ENCODE data around the gene AP4S1.
"Not testable (repeated sequence)": the region's sequence is repeated elsewhere in the genome, so short reads cannot be mapped to it uniquely, and the experiment has no call there.

The AP4S1 gene

DNA sequence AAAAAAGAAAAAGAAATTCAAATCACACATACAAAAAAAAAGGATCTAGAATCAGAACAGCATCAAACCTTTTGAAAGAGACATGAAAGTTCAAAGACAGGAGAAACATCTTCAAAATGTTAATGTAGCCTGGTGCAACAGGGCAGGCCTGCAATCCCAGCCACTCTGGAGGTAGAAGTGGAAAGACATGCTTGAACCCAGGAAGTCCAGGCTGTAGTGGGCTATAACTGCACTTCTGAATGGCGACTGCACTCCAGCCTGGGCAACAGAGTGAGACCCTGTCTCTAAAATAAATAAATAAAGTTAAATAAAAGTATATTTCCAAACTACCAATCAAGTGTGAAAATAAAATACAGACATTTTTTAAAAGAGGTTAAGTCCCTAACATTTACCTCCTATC lies 18.7 kb upstream of the AP4S1 start:
- no peak for DNase-seq (ENCODE audit: low read depth)

DNA sequence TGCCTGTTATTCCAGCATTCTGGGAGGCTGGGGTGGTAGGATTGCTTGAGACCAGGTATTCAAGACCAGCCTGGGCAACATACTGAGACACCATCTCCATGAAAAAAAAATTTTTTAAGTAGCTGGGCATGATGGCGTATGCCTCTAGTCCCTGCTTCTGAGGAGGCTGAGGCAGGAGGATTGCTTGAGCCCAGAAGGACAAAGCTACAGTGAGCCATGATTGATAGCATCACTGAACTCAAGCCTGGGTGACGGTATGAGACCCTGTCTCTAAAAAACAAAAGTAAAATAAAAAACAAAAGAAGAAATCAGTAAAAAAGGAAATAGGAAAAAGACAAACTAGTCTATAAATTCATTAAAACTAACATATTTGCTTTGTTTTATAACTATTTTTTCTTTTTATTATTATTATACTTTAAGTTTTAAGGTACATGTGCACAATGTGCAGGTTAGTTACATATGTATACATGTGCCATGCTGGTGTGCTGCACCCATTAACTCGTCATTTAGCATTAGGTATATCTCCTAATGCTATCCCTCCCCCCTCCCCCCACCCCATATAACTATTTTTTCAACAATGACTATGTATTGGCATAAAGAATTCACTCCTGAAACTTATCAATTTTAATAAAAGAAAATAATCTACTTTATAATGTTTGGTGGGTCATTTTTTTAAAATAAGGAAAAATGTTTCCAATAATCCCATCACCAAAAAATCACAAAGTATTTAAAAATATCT lies 15.4 kb upstream of the AP4S1 start:
- DNase-seq (ENCODE audit: low read depth), result no peak

DNA sequence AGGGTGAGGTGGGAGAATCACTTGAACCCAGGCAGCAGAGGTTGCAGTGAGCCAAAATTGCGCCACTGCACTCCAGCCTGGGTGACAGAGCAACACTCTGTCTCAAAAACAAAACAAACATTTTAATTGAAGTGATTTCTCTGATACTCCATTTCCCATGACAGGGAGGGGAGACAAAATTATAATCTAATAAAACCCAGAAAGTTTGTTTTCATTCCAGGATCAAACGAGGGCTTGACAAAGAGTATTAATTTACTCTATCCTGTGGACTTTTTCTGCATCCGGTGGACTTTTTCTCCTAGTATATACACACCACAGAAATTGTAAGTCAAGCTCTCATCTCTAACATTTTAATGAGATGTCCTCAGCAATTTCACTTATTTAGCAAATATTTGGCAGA lies 14.5 kb upstream of the AP4S1 start:
- DNase-seq (ENCODE audit: low read depth), result no peak

DNA sequence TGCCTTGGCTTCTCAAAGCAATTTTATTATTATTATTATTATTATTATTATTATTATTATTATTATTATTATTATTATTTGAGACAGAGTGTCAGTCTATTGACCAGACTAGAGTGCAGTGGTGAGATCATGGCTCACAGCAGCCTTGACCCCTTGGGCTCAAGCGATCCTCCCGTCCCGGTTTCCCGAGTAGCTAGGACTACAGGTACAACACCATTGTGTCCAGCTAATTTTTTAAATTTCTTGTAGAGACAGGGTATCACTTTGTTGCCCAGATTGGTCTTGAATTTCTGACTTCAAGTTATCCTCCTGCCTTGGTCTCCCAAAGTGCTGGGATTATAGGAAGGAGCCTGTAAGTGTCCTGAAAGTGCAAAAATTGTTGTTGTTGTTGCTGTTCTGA lies 11.6 kb upstream of the AP4S1 start:
- DNase-seq (ENCODE audit: low read depth), result no peak

DNA sequence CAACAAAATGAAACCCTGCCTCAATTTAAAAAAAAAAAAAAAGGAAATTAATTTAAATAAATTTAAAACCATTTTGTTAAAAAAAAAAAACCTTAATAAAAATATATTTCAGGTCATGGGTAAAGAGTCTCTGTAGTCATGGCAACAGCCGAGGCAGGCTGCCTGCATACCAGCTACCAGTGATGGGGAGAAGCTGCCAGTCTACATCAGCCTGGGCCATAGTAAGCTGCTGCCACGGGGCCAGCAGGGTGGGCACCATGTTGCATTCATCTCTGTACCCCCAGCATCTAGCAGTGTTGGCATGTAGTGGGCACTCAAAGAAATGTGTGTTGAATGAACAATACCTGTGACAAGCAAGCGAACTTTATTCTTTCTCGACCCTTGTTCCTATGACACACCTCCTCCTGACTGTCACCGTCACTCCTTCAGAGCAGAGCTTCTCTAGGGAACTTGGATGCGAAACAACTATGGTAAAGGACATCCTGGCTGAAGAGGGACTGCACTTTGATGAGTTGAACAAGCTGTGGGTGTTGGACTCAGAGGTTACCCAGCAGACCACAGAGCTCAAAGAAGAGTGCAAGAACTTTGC lies 7.3 kb upstream of the AP4S1 start:
- no peak for DNase-seq (ENCODE audit: low read depth)

DNA sequence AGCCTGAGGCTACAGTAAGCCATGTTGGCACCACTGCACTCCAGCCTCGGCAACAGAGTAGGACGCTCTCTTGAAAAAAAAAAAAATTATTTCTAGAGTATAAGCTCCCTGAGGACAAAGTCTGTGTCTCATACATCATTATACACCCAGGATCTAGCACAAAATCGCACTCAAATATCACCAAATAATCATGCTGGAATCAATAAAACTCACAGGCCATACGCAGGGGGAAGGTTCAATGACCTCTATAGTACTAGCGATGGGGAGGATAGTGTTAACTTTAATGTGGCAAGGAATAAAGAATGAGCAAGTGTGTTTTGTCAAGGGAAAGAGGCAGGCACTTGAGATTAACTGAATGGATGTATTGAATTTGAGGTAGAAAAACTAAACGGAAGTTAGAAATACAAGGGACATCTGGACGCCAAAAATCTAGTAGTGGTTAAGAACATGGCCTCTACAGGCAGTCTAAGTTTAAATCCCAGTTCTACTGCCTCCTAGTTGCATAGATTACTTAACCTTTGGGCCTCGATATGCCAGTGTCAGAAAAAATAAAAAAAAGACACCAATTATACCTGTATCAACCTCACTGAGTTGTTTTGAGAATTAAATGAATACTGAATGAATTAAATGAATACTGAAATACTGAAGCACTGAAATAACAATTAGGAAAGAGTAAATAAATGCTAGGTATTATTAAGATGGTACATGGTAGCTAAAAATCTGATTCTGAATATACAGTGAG lies 4.4 kb upstream of the AP4S1 start:
- DNase-seq (ENCODE audit: low read depth), result no peak

DNA sequence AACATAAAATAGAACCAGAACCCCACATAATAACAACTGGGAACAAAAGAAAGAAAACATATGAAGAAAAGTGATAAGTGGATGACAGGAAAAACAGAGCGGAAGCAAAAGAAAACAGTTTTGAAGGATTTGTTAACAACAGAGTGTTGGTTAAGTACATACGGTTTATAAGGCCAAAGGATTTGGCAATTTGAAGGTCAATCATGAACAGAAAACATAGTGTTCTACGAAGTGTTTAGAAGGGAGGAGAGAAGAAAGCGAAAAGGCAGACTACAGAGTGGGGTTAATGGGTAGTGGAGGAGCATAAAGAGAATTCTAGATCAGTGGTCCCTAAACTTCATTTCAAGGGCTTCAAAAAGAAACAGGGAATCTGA lies 3.9 kb upstream of the AP4S1 start:
- DNase-seq (ENCODE audit: low read depth), result no peak

DNA sequence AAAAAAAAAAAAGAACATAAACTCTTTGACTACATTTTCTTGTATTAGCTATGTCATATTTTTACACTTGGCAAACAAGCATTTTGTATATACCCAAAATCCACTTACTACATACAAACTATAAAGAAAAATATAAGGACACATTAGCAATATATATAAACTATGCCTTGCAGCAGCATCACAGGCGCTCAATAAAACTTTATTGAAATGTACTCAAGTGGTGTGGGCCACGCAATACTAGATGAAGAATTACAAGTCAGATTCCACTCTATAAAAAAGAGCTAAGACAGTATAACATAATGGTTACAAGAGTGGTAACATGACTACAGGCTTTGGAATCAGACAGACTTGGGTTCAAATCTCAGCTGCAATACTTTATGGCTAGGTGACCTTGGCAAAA lies 3.1 kb upstream of the AP4S1 start:
- DNase-seq (ENCODE audit: low read depth), result no peak

DNA sequence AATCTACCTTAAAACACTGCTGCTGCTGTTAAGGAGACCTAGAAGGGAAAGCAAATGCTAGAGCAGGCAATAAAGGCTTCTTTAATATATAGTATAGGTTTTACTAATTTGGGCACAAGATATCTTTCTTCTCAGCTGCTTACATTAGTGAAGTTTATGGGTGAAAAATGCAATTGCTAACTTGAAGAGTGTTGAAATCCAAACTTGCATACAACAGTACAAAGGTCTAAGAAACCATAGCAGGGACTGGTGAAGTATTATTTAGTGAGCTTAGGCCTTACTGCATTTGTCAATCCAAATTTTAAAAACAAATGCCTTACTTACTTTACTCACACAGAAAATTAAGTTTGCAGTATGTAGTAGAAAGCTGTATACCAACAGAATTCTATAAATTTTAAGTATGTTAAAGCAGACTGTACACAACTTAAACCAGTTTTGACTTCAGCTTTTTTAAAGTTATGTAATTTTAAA lies 1.4 kb upstream of the AP4S1 start:
- no peak for DNase-seq (ENCODE audit: low read depth)

DNA sequence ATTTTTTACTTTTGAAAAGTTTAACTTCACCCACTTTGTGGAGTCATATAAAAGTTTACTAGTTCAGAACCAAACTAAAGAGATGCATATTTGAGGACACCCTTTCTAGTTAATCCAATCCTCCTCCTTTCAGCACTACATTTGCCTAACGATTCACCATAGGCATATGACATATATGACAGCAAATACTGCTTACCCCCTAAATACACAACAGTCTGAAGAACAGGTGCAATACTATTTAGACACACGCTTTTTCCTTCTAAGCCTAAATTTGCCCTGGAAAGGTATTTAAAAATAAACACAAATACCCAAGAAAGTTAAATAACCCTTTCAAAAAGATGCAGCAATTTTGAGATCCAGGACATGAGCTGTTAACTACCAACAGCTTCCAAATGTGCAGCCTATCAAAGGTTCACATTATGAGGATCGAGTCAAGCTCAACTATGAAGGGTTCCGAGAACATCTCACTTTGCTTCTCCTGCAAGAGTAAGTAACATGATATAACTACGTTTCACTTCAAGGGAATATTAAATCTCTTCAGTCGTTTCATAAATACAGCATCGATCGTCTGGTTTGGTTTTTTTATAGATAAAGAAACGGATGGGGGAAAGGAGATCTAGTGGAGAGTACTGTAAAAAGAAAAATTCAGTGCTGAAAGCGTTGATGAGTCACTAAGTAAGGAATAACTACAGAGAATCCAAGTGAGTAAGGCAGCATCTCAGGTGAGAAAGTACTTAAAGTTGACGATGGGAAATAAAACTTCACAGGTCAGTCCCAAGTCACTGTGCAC lies 677 bp upstream of the AP4S1 start:
- DNase-seq (ENCODE audit: low read depth), result peak; percentile 63

DNA sequence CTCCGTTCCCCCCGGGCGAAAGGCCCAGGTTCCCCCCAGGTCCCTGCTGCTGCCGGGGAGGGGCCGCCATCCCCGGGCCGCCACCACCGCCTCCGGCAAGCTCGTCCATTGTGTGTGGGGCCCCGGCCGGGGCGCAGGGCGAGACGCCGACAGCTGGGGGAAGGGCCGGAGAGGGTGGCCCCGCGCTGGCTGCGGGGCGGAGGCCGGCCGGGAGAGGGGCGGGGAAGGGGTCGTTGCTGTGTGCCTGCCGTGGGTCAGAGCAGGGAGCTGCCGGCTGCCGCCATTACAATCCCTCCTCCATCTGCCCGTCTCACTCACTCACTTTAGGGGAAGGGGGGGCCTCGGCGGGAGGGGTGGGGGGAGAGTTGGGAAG lies 614 bp downstream of the AP4S1 start, which contains the start of gene STRN3:
Gene STRN3, minus strand, starts transcription at position 303 of the 373 bp plus-strand sequence. Its CDS starts 194 bp downstream, at position 109.
- no peak for DNase-seq (ENCODE audit: low read depth)

DNA sequence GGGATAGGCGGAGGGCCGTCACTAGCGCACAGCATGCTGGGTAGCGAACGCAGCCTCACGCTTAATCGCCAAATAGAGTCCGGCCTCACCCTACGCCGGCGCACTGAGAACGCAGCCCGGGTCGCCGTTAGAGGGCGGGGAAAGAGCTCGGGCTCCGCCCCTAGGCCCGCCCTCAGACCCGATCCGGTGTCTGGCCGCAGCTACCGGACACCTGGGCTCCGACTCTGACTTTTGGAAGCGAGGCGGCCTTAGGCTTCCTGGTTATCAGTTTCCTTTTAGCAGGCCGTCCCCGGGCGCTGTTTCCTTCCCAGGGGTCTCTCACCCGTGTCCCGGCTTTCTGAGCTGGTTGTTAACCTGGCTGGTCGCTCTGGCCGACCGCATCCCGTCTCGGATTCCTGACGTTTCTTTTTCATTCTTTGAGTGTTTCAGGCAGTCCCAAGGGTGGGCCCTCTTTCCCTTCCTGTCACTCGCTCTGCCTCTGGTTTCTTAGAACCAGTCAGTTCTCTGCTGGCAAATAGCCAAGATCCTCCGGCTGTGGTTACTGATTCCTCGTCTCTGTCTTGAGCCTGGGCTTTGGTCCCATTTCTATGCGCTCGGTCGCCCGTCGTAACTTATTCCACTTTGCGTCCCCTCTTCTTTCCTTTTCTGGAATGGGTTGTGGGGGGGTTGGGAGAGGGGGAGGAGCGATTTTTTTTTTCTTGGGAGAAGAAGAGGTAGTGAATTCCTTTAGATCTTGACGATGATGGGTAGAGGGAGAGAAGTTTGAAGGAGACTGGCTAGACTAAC lies 1.2 kb downstream of the AP4S1 start:
- DNase-seq (ENCODE audit: low read depth), result peak; percentile 98

DNA sequence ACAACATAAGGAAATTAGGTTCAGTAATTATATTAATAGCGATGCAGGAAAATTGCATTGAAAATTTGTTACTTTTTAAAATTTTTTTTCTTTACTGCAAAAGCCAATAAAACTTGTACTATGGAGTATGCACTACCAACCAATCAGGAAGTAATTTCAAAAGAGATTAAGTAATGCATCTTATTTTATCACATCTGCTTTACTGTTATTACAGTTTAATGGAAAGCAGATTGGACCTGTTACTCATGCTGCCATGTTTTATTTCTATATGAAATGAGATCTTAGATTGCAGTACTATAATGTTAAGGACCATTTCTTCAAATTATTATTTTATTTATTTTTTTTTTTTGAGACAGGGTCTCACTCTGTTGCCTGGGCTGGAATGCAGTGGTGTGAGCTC lies 2.4 kb downstream of the AP4S1 start:
- no peak for DNase-seq (ENCODE audit: low read depth)

DNA sequence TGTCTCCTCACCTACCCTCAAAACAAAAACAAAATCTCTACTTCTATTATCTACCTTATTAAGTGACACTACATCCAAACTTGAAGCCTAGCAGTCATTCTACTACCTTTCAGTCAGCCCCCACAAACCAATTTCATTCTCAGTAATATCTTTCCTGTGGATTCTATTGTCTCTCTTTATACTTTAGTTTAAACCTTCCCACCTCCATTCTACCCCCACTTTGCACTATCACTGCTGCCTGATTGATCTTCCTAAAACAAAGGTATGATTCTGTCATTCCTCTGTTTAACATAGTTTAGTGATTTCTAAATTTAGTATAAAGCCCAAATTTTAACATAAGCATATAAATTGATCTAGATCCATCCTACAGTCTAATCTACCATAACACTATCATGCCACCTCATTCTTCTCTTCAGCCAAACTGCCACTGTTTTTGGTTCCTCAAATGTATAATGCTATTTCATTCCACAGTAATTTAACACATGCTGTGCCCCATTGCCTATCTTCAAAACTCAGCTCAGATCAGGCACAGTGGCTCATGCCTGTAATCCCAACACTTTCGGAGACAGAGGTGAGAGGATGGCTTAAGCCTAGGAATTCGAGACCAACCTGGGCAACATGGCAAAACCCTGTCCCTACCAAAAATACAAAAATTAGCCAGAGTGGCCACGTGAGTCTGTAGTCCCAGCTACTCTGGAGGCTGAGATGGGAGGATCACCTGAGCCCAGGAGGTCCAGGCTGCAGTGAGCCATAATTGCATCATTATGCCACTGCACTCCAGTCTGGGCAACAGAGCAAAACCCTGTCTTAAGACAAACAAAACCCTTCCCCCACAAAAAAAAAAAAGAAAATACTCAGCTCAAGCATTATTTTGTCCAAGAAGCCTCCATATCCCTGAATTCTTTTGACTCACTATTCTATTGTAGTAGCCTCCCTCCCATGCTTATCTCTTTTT lies 3.8 kb downstream of the AP4S1 start:
- no peak for DNase-seq (ENCODE audit: low read depth)

DNA sequence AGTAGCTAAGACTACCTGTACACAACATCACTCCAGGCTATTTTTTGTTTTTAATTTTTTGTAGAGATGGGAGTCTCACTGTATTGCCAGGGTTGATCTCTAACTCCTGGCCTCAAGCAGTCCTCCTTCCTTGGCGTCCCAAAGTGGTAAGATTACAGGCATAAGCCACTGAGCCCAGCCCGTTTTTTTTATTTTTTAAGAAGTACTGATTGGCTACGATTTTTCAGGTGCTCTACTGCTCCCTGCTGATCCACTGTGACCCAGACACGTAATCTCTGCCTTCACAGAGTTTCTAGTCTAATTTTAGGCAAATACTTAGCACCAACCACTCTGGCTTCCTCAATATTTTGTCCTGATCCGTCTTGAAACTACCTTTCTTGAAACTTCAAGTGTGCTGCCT lies 5.0 kb downstream of the AP4S1 start:
- DNase-seq (ENCODE audit: low read depth), result no peak

DNA sequence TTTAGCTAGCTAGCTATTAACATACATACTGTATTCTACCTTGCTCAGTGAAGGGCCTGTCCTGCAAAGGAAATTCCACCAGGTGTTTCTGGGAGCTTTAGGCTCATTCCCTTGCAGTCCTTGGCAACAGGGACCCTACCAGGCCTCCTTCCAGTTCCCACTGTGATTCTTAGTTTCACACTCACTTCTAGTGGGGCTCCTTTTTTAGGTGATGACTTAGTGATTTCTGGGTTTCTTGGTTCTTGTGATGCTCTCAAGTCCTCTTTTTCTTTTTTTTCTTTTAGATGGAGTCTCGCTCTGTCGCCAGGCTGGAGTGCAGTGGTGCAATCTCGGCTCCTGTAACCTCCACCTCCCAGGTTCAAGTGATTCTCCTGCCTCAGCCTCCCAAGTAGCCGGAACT lies 11.1 kb downstream of the AP4S1 start:
- DNase-seq (ENCODE audit: low read depth), result no peak

DNA sequence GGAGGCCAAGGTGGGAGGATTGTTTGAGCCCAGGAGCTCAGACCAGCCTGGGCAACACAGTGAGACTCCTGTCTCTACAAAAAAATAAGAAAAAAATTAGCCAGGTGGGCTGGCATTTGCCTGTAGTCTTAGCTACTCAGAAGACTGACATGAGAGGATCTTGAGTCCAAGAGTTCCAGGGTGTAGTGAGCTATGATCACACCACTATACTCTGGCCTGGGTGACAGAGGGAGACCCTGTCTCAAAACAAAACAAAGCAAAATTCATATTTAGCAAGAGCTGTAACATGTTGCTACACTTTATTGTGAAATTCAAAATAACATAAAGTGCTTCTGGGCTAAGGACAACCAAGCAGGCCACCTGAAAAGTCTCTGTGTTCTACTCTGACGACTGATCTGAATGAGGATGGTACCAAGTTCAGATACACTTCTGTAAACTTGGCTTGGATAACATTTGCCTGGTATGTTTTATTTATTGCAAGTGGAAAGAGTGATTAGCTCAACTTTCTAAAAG lies 12.3 kb downstream of the AP4S1 start:
- DNase-seq (ENCODE audit: low read depth), result no peak

DNA sequence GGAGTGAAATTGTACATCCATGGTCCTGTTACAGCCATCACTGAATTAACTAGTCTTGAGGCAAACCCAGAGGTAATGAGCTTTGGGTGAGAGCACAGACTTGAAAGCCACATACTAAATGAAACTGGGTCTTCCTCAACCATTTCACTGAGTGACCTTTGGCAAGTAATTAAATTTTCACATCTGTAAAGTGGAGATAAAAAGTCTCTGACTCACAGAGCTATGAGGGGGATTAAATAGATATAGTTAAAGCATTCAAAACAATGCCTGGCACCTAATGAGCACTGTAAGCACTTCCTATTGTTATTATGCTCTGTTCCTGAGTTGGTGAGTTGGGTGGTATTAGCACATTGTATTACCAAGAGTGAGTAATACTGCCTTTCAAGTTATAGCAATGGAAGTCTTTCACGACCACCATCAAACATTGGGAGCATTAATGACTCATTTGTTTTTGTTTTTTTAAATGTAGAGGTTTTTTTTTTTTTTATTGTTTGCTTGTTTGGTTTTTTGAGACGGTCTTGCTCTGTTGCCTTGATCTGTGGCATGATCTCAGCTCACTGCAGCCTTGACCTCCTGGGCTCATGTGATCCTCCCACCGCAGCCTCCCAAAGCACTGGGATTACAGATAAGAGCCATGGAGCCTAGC lies 13.2 kb downstream of the AP4S1 start:
- peak; percentile 22 for DNase-seq (ENCODE audit: low read depth)

DNA sequence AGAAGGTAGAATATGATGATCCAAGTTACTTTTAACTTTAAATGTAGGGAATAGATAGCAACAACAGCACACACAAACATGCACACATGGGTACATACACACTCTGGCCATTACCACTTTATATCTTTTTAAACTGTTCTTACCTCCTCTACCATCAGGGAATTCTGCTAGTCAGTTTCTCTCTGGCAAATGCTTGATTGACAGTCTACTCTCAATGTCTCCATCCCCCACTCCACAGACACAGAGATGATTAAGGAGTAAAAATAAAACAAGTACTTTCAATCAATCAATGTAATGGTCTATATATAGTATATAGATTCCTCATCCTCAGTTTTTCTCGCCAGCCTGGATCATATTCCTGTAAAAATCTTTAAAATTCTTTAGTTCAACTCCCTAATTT lies 16.9 kb downstream of the AP4S1 start:
- no peak for DNase-seq (ENCODE audit: low read depth)

DNA sequence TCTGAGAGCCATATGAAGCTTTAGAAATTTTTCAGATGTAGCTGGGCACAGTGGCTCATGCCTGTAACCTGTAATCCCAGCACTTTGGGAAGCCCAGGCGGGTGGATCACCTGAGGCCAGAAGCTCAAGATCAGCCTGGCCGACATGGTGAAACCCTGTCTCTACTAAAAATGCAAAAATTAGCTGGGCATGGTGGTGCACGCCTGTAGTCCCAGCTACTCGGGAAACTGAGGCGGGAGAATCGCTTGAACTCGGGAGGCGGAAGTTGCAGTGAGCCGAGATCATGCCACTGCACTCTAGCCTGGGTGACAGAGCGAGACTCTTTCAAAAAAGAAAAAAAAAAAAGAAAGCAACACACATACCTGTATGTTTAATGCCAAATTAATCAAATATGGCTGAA lies 17.4 kb downstream of the AP4S1 start:
- not testable (repeated sequence) for DNase-seq (ENCODE audit: low read depth)

Data from ELR (cell line).